Measurements from ENCODE around the gene CDK7.
"Not testable (repeated sequence)": the region's sequence is repeated elsewhere in the genome, so short reads cannot be mapped to it uniquely, and the experiment has no call there.

CDK7 gene

GRCh38 chr5:69234457-69235268 lies at the start of gene CDK7:
TSS of gene CDK7 (plus strand) at chr5:69234886. CDS start at chr5:69234976, 90 bp downstream.
- DNase-seq = no peak

DNA sequence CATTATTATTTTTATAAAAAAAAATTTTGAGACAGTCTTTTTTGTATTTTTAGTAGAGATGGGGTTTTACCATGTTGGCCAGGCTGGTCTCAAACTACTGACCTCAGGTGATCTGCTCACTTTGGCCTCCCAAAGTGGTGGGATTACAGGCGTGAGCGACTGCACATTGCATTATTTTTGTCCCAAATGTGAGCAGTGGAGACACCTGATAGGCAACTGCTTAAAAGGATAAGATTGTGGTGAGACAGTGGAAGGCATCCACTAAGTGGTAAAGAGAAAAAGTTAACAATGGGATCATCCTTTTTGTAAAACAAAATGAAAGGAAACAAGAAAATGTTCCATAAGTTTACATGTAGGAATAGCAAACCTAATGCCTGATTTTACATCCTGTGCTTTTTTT lies 47.3 kb upstream of the CDK7 start:
- no peak for DNase-seq

- no peak for DNase-seq
These were observed 45.9 kb upstream of the CDK7 start for GRCh38 chr5:69188811-69189161.

DNA sequence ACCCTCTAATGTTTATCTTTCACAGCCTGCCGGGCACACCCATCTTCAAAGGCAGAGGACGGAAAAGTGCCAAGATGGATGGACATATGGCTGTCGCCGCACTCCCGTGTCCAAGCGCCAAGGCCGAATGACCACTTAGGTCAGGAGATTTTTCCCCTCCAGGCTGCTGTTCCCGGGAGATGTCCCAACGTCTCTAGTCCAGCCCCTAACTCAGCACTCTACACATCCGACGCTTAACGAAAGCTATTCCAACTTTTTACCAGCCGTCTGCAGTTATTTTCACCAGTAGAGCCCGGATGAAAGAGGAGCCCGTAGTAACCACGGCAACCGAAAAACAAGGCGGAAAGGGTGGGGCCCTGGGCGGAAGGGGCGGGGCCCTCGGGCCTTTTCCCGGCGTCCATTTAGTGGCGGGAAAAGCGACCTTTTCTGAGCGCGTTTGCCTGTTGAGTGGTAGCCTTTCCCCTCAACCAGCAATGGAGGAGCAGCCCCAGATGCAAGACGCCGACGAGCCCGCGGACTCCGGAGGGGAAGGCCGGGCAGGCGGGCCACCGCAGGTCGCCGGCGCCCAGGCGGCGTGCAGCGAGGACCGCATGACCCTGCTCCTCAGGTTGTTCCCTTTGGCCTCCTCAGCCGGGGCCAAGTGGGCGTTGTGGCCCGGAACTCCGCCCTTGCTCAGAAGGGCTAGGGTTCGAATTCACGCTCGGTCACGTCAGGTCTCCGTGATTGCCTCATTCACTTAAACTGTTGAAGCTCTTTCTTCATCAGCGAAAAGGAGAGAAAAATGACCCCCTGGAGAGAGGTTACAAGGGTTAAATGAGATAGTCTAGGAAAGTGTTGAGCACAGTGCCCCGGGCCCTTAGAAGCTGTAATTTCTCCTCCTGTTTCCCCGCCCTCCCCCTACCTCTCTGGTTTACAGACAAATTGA lies 45.3 kb upstream of the CDK7 start, which contains the start of gene CENPH:
CENPH (plus strand) TSS at position 422 of the 925 bp plus-strand sequence; CDS start at position 474, 52 bp downstream.
- DNase-seq = no peak

DNA sequence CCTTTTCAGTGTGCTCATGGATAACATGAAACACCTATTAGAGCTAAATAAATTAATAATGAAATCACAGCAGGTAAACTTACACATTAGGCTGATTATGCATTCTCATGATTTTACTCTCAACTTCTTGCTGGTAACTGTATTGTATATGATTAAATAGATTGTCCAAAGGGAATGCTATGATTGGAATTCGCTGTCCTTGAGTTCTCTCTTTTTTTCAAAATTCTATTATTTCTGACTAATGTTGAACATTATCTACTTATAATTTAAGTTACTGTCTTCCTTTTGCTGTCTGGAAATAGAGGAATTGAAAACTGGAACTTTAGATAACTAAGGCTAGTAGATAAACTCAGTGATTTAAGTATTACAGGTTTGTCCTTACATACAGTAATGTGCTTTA lies 32.2 kb upstream of the CDK7 start:
- DNase-seq = no peak

DNA sequence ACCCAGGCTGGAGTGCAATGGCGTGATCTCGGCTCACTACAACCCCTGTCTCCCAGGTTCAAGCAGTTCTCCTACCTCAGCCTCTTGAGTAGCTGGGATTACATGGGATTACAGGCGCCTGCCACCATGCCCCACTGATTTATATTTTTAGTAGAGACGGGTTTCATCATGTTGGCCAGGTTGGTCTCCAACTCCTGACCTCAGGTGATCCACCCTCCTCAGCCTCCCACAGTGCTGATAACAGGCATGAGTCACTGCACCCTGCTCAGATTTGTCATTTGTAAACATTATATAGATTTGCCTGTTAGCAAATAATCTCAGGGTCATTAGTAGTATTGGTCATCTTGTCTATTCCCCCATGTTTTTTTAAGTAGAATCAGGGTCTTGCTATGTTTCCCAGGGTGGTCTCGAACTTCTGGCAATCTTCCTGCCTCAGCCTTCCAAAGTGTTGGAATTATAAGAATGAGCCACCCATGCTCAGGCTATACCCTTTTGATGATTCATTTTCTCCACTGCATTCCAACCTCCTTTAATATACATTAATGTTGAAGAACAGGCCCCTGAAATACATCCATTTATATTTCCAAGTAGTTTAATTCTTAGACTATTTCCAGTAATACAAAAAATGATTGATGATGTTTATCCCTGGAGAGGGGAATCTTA lies 28.0 kb upstream of the CDK7 start:
- no peak for DNase-seq

DNA sequence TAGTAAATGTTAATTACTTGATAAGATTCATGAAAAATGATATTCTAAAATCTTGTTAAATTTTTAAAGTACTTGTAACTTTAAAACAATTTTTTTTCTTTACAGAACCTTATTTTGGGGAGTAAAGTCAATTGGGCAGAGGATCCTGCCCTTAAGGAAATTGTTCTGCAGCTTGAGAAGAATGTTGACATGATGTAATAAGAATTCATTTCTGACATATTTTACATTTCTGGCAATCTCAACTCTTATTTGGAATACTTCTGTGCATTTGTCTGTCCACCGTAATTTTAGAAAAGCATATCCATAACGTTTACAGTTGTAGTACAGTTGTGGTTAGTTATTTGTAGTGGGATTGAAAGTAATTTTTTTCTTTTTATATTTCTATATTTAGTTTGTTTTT lies 25.1 kb upstream of the CDK7 start:
- no peak for DNase-seq

GRCh38 chr5:69211200-69211599 lies 23.5 kb upstream of the CDK7 start:
- no peak for DNase-seq

- DNase-seq = no peak
These were observed 22.7 kb upstream of the CDK7 start for GRCh38 chr5:69212022-69212421.

- DNase-seq = no peak
These were observed 21.0 kb upstream of the CDK7 start for GRCh38 chr5:69213513-69214215.

GRCh38 chr5:69217151-69217511 lies 17.6 kb upstream of the CDK7 start:
- DNase-seq = no peak

- DNase-seq = peak; percentile 56
These were observed 16.8 kb upstream of the CDK7 start for GRCh38 chr5:69217548-69218526.

DNA sequence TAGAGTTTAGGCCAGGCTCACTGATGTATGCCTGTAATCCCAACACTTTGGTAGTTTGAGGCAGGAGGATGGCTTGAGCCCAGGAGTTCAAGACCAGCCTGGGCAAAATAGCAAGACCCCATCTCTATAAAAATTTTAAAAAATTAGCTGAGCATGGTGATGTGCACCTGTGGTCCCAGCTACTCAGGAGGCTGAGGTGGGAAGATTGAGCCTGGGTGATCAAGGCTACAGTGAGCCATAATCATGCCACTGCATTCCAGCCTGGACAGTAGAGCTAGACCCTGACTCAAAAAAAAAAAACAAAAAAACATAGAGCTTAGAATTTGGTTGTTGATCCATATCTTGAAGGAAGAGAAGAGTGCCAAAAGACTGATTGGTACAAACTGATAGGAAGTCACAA lies 14.7 kb upstream of the CDK7 start:
- no peak for DNase-seq

DNA sequence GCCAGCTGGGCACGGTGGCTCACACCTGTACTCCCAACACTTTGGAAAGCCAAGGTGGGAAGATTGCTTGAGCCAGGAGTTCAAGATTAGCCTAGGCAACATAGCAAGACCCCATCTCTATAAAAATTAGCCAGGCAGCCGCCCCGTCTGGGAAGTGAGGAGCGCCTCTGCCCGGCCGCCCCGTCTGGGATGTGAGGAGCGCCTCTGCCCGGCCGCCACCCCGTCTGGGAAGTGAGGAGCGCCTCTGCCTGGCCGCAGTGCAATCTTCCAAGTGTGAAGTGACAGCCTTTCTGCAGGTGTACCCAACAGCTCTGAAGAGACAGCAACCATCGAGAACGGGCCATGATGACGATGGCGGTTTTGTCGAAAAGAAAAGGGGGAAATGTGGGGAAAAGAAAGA lies 14.3 kb upstream of the CDK7 start:
- DNase-seq = not testable (repeated sequence)

DNA sequence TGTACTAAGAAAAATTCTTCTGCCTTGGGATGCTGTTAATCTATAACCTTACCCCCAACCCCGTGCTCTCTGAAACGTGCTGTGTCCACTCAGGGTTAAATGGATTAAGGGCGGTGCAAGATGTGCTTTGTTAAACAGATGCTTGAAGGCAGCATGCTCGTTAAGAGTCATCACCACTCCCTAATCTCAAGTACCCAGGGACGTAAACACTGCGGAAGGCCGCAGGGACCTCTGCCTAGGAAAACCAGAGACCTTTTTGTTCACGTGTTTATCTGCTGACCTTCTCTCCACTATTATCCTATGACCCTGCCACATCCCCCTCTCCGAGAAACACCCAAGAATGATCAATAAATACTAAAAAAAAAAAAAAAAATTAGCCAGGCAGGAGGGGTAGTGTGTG lies 13.9 kb upstream of the CDK7 start:
- DNase-seq = not testable (repeated sequence)

- no peak for DNase-seq
These were observed 10.2 kb upstream of the CDK7 start for GRCh38 chr5:69224520-69224919.

DNA sequence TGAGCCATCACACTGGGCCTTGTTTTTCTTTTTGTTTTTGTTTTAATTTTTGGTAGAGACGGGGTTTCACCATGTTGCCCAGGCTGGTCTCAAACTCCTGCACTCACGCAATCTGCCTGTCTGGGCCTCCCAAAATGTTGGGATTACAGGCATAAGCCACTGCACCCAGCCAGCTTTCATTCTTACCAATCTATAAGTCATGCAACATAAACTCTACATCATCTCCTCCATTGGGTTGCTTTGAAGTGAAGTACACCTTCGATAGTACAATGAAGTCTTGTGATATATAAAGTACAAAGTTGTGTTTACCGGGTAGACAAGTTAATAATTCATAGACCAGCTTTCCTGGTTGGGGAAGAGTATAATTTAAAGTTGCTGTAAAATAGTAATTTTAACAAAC lies 8.8 kb upstream of the CDK7 start:
- DNase-seq = no peak

DNA sequence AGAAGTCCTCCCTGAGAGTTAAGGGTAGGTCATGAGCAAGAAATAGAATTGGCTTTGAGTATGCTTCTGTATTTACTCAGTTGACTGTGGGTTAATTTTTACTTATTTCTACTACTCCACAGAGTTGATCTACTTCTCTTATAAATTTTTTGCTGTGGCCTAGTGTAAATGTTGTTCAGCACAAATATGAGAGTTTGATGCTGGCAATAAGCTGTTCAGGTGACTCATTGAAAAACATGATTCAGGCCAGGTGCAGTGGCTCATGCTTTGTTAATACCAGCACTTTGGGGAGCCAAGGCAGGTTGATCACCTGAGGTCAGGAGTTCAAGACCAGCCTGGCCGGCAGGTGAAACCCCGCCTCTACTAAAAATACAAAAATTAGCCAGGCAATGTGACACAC lies 4.5 kb upstream of the CDK7 start:
- DNase-seq = no peak

GRCh38 chr5:69231281-69231680 lies 3.4 kb upstream of the CDK7 start:
- no peak for DNase-seq

DNA sequence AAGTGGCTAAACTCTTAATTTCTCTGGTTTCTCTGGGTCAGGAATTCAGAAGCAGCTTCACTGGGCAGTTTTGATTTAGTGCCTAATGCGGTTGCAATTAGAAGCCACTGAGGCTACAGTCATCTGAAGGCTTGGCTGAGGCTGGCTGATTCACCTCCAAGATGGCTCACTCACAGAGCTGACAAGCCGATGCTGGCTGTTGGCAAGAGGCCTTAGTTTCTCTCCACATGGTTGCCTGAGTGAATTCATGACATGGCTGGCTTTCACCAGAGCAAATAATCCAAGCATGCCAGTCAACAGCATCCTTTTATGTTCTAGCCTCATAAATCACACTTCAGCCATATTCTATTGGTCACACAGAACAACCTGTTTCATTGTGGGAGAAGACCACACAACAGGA lies 2.8 kb upstream of the CDK7 start:
- DNase-seq = no peak

DNA sequence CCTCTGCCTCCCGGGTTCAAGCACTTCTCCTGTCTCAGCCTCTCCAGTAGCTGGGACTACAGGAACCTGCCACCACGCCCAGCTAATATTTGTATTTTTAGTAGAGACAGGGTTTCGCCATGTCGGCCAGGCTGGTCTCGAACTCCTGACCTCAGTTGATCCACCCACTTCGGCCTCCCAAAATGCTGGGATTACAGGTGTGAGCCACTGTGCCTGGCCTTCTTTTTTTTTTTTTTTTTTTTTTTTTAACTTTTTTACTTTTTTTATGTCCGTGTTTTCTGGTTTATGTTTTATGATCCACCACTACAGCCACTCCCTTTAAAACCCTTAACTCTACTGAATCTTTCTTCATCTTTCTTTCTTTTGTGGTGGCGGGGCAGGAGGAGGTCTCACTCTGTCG lies 2.0 kb downstream of the CDK7 start:
- DNase-seq = not testable (repeated sequence)

GRCh38 chr5:69237877-69238276 lies 3.2 kb downstream of the CDK7 start:
- DNase-seq = no peak
